GM12892 (cell line): ENCODE measurements around the gene PIPOX.

ENCODE experiments used
- POLR2A ChIP-seq: IDR thresholded peaks from 2 replicates; pipeline ENCODE4 v1.6.1; 2011; ENCODE audit warnings: low read depth, low read length, control low read depth
- POLR2AphosphoS5 ChIP-seq: IDR thresholded peaks from 2 replicates; pipeline ENCODE4 v1.6.1; 2011; ENCODE audit warnings: low read depth, low read length, control low read depth
- TAF1 ChIP-seq: IDR thresholded peaks from 2 replicates; pipeline ENCODE4 v1.6.1; 2011; ENCODE audit warnings: low read depth, mild to moderate bottlenecking, control low read depth, low read length, borderline replicate concordance

DNA sequence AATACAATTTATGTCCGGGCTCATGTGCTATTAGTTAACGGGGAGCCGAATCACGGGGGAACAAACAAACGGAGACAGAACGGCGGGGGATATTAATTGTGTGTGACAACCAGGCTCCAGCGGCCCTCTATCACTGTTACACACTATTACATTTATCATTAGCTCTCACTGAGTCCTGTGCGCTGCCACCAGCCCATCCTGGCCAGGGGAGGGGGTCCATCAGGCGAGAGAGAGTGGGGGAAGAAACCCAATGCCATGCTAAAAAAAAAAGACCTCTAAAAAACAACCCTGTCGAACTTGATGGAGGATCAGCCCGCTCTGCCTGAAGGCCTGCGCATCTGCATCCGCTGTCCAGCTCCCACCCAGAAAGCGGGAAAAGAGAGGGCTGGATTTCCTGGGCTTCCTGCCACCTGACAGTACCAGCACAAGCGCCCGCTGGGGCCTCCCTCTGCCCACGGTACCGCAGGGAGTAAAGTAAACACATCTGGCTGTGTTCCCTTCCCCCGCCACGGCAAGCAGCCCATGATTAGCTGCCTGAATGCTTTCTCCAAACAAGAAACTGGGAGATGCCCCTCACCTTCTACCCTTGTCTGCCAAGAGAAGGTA, 41.7 kb downstream of the PIPOX start:
- TF ChIP-seq POLR2A (no peak), POLR2AphosphoS5 (no peak), TAF1 (no peak)
